PC-3 (cell line): ENCODE results near the gene GNL3. TPM values are rescaled to one million over a fixed set of nuclear protein-coding genes. Genes with fewer than 3 reads are reported as not detected.

Source experiments
- ATAC-seq: fragments of 200-7000 bp; cut with Tn5 transposase; 2 replicates; pipeline ENCODE4 v1.9.1; 2020; ENCODE audit warnings: mild to moderate bottlenecking, moderate library complexity
- Bru-seq: library from RNA; stranded (reverse); fragments of 400-500 nt; gene quantifications from one replicate; lab custom pipeline; 2021; lab: Mats Ljungman, UMichigan
- BruChase-seq, 2 experiments: library from RNA; stranded (reverse); fragments of 400-500 nt; gene quantifications; one replicate each; lab custom pipeline; 2021; lab: Mats Ljungman, UMichigan
- BruUV-seq: library from RNA; stranded (reverse); fragments of 400-500 nt; replicated peaks from 2 replicates; lab custom pipeline; 2021; lab: Mats Ljungman, UMichigan
- CTCF ChIA-PET: fragments of 300-600 bp; sonication (Branson Sonifier 250); formaldehyde crosslinking; loops from one replicate; lab custom pipeline; 2022; ENCODE audit warnings: antibody characterized with exemption; lab: Charles Lee
- POLR2A ChIA-PET: fragments of 300-600 bp; sonication (Branson Sonifier 250); formaldehyde crosslinking; loops from one replicate; lab custom pipeline; 2022; ENCODE audit warnings: antibody characterized with exemption; ENCODE audit not compliant: unreplicated experiment; lab: Charles Lee
- DNase-seq: peaks from one replicate; pipeline ENCODE4 v3.0.0-alpha.2; 2015
- H2AFZ ChIP-seq: fragments of 300-600 bp; sonication (generic); 2 replicates; pipeline ENCODE4 v1.6.0; 2016; ENCODE audit warnings: antibody characterized with exemption, low read length
- H3F3A ChIP-seq: fragments of 300-600 bp; sonication (generic); one replicate; pipeline ENCODE4 v1.6.0; 2017; ENCODE audit warnings: antibody characterized with exemption, low read length, control low read depth, mild to moderate bottlenecking; ENCODE audit not compliant: unreplicated experiment
- H3K27ac ChIP-seq: fragments of 300-600 bp; sonication (generic); 2 replicates; pipeline ENCODE4 v1.5.1; 2016; ENCODE audit warnings: mild to moderate bottlenecking, low read length
- H3K27me3 ChIP-seq: fragments of 300-600 bp; sonication (generic); 2 replicates; pipeline ENCODE4 v1.6.1; 2016; ENCODE audit warnings: low read length, mixed read lengths
- H3K36me3 ChIP-seq: fragments of 300-600 bp; sonication (generic); 2 replicates; pipeline ENCODE4 v1.6.1; 2016; ENCODE audit warnings: low read depth, mixed run types, low read length, mixed read lengths
- H3K4me1 ChIP-seq: fragments of 300-600 bp; sonication (generic); 2 replicates; pipeline ENCODE4 v1.5.1; 2016; ENCODE audit warnings: low read length; ENCODE audit not compliant: insufficient read depth
- H3K4me2 ChIP-seq: fragments of 300-600 bp; sonication (generic); 2 replicates; pipeline ENCODE4 v1.6.0; 2016; ENCODE audit warnings: low read length
- H3K4me3 ChIP-seq: fragments of 300-600 bp; sonication (generic); 2 replicates; pipeline ENCODE4 v1.5.1; 2016; ENCODE audit warnings: mild to moderate bottlenecking, low read length, mixed read lengths
- H3K79me2 ChIP-seq: fragments of 300-600 bp; sonication (generic); 2 replicates; pipeline ENCODE4 v1.6.1; 2017; ENCODE audit warnings: low read length, mixed read lengths
- H3K9ac ChIP-seq: fragments of 300-600 bp; sonication (generic); 2 replicates; pipeline ENCODE4 v1.6.0; 2016; ENCODE audit warnings: mild to moderate bottlenecking, low read length
- H3K9me2 ChIP-seq: fragments of 300-600 bp; sonication (generic); replicated peaks from 2 replicates; pipeline ENCODE4 v1.6.1; 2016; ENCODE audit warnings: mixed run types, low read length, mixed read lengths
- H3K9me3 ChIP-seq: fragments of 300-600 bp; sonication (generic); 2 replicates; pipeline ENCODE4 v1.6.1; 2016; ENCODE audit warnings: low read length, mixed read lengths
- H4K20me1 ChIP-seq: fragments of 300-600 bp; sonication (generic); 2 replicates; pipeline ENCODE4 v1.6.1; 2016; ENCODE audit warnings: low read length, mixed read lengths
- EZH2 ChIP-seq: fragments of 300-600 bp; sonication (generic); IDR thresholded peaks from one replicate; pipeline ENCODE4 v1.6.1; 2017; ENCODE audit warnings: antibody characterized with exemption, mild to moderate bottlenecking, low read length; ENCODE audit not compliant: unreplicated experiment
- EZH2phosphoT487 ChIP-seq: fragments of 300-600 bp; sonication (generic); IDR thresholded peaks from 2 replicates; pipeline ENCODE4 v1.6.1; 2018; ENCODE audit warnings: mild to moderate bottlenecking, antibody characterized with exemption, low read length, borderline replicate concordance
- intact Hi-C: fragments of 100-400 bp; cut with micrococcal nuclease; formaldehyde crosslinking; loops from 2 replicates; pipeline ENCODE4 v1.9.0; 2023
- long read RNA-seq: library from polyadenylated mRNA; unstranded; transcript quantifications from one replicate; pipeline ENCODE4 v2.0.0, GENCODE V29; 2021; ENCODE audit not compliant: unreplicated experiment
- total RNA-seq: library from RNA; depleted of rRNA; stranded (reverse); fragments of >200 nt; gene quantifications from 2 replicates; pipeline ENCODE4 v1.2.3, GENCODE V29; 2014; rRNA removed
- TF ChIP-seq, protein P1 (sequence below): fragments of 300-600 bp; sonication (generic); conservative IDR thresholded peaks from 2 replicates; pipeline ENCODE4 v1.5.1; 2017; ENCODE audit warnings: antibody characterized with exemption, low read depth, mild to moderate bottlenecking, low read length

Gene GNL3
- total RNA-seq: 219 TPM in 2 replicates
- percentile 99 among the genes with signal in this experiment for Bru-seq, nascent RNA
- percentile 100 among the genes with signal in this experiment for BruChase-seq, experiment 1, labeled RNA remaining after a 6-hour chase
- percentile 100 among the genes with signal in this experiment for BruChase-seq, experiment 2, labeled RNA remaining after a 2-hour chase
- long read RNA-seq, transcript GNL3-201 (15 exons, 2,041 nt): minor isoform, 23 of 400 reads
- long read RNA-seq, transcript GNL3-202 (15 exons, 2,040 nt): major isoform, 181 of 400 reads
- long read RNA-seq, partial matches to known transcripts: 50 of 400 reads
- long read RNA-seq, other reads (novel, unspliced or antisense): 139 of 400 reads

GRCh38 chr3:52685709-52686691, at the start of gene GNL3, which contains the start of gene PBRM1:
Gene GNL3, plus strand, starts transcription at chr3:52686032. Its CDS starts 61 bp downstream, at chr3:52686093.
Gene PBRM1, minus strand, starts transcription at chr3:52685913.
- BruUV-seq: TSS peak; percentile 62
- CTCF ChIA-PET: no interaction called here
- Histone ChIP-seq H3K9me2 (no peaks in the 10 kb centered on the region), H3K9me3 (no peaks in the 10 kb centered on the region), H3K4me1 (peaks cover 53% of the 10 kb centered on the region), H3F3A (no peaks in the 10 kb centered on the region), H3K4me2 (peak within 1 kb of the TSS; percentile 95), H3K4me3 (peak within 1 kb of the TSS; percentile 89), H3K27ac (peak within 1 kb of the TSS; percentile 72), H3K79me2 (peaks cover 91% of the 10 kb centered on the region), H4K20me1 (peaks cover 40% of the 10 kb centered on the region), H3K36me3 (peaks cover 48% of the 10 kb centered on the region), H3K9ac (peak within 1 kb of the TSS; percentile 99), H2AFZ (peak within 1 kb of the TSS; percentile 56), H3K27me3 (no peaks in the 10 kb centered on the region)
- ATAC-seq: peak; percentile 68
- intact Hi-C loops: loop anchor here (1.0 to 10.0 kb wide), 3 partner anchors 15 to 151 kb away; partner anchors contain the start of genes GLT8D1, NT5DC2 and UQCC5
- peak; percentile 98 for DNase-seq
- POLR2A ChIA-PET: interaction anchor here (0.6 kb wide), 1 partner anchor 104 kb away, joined by 3 read pairs; no protein-coding TSS in a partner anchor
- TF ChIP-seq EZH2: no peak
- TF ChIP-seq, protein P1, sequence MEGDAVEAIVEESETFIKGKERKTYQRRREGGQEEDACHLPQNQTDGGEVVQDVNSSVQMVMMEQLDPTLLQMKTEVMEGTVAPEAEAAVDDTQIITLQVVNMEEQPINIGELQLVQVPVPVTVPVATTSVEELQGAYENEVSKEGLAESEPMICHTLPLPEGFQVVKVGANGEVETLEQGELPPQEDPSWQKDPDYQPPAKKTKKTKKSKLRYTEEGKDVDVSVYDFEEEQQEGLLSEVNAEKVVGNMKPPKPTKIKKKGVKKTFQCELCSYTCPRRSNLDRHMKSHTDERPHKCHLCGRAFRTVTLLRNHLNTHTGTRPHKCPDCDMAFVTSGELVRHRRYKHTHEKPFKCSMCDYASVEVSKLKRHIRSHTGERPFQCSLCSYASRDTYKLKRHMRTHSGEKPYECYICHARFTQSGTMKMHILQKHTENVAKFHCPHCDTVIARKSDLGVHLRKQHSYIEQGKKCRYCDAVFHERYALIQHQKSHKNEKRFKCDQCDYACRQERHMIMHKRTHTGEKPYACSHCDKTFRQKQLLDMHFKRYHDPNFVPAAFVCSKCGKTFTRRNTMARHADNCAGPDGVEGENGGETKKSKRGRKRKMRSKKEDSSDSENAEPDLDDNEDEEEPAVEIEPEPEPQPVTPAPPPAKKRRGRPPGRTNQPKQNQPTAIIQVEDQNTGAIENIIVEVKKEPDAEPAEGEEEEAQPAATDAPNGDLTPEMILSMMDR: no peak
- no peak for TF ChIP-seq EZH2phosphoT487

DNA sequence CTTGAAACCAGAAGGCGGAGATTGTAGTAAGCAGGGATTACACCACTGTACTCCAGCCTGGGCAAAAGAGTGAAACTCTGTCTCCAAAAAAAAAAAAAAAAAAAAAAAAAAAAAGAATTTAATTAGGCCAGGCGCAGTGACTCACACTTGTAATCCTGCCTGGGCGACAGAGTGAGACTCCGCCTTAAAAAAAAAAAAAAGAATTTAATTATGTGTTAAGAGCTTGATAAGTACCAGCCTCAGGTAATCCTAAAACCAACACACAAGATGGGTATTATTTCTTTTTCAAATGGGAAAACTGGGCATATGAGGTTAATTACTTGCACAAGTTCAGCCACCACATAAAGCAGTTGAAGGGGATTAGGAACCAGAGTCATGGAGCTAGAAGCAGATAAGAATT, 49.2 kb upstream of the GNL3 start:
- TF ChIP-seq, protein P1: no peak
- TF ChIP-seq EZH2 (no peak), EZH2phosphoT487 (no peak)
- intact Hi-C loops: no loop called here
- Histone ChIP-seq H3K4me1 (no peaks in the 10 kb centered on the region), H2AFZ (no peak overlapping the region), H3K9ac (no peak overlapping the region), H3K9me2 (no peaks in the 10 kb centered on the region), H3K79me2 (no peaks in the 10 kb centered on the region), H3K9me3 (no peaks in the 10 kb centered on the region), H3K27ac (no peak overlapping the region), H4K20me1 (no peaks in the 10 kb centered on the region), H3K27me3 (no peaks in the 10 kb centered on the region), H3F3A (no peaks in the 10 kb centered on the region), H3K4me3 (no peak overlapping the region), H3K4me2 (no peak overlapping the region), H3K36me3 (peaks cover 34% of the 10 kb centered on the region)
- ATAC-seq: no peak
- DNase-seq: no peak
- ChIA-PET POLR2A (interaction anchor here (0.6 kb wide), 2 partner anchors 38 to 45 kb away, joined by 4 to 5 read pairs; no protein-coding TSS in a partner anchor), CTCF (no interaction called here)
- BruUV-seq: no TSS peak
